Effector memory CD4-positive, alpha-beta T cell (primary cell): ENCODE results near the gene TEKT5.
"Not testable (repeated sequence)": the region's sequence is repeated elsewhere in the genome, so short reads cannot be mapped to it uniquely, and the experiment has no call there.

ENCODE experiments used
- DNase-seq, 3 donors: peaks; one replicate each; pipeline ENCODE4 v3.0.0-alpha.2; 2020
- H3K27ac ChIP-seq: 2 replicates; pipeline ENCODE4 v1.7.0; 2013; ENCODE audit warnings: mild to moderate bottlenecking, low read length, moderate library complexity; ENCODE audit not compliant: insufficient read depth, poor library complexity, severe bottlenecking
- H3K27me3 ChIP-seq: replicated peaks from 2 replicates; pipeline ENCODE4 v1.7.0; 2013; ENCODE audit warnings: mild to moderate bottlenecking, low read length; ENCODE audit not compliant: insufficient read depth, control insufficient read depth, poor library complexity, severe bottlenecking
- H3K36me3 ChIP-seq: 2 replicates; pipeline ENCODE4 v1.7.0; 2013; ENCODE audit warnings: mild to moderate bottlenecking, low read length, moderate library complexity; ENCODE audit not compliant: control insufficient read depth, insufficient read depth
- H3K4me1 ChIP-seq: 2 replicates; pipeline ENCODE4 v1.7.0; 2013; ENCODE audit warnings: low read length, mild to moderate bottlenecking; ENCODE audit not compliant: control insufficient read depth, insufficient read depth, poor library complexity, severe bottlenecking
- H3K4me3 ChIP-seq: 2 replicates; pipeline ENCODE4 v1.7.0; 2013; ENCODE audit warnings: low read length, low read depth, mild to moderate bottlenecking; ENCODE audit not compliant: insufficient read depth, poor library complexity, severe bottlenecking
- H3K9me3 ChIP-seq: 2 replicates; pipeline ENCODE4 v1.7.0; 2013; ENCODE audit warnings: mild to moderate bottlenecking, low read length, moderate library complexity; ENCODE audit not compliant: control insufficient read depth

Gene TEKT5

DNA sequence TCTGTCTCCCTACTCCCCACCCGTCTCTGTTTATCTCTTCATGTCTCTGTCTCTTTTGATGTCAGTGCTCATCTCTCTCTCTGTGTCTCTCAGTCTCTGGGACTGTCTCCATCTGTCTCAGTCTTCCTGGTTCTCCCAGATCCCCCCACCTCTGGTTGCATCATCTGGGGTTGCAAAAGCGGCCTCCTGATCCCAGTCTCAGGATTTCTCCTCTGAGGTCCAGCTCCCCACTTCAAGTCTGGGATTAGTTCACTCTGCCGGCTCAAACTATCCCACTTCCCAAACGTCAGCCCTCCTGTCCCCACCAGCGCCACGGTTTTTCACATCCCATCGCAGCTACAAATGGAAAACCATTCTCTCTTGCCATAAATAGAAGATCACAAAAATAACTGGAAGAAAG is 9.0 kb downstream of the TEKT5 start:
- Histone ChIP-seq H3K4me3 (no peak overlapping the region), H3K27me3 (no peaks in the 10 kb centered on the region), H3K36me3 (no peaks in the 10 kb centered on the region), H3K9me3 (no peaks in the 10 kb centered on the region), H3K27ac (no peak overlapping the region), H3K4me1 (no peaks in the 10 kb centered on the region)
- no peak for DNase-seq

DNA sequence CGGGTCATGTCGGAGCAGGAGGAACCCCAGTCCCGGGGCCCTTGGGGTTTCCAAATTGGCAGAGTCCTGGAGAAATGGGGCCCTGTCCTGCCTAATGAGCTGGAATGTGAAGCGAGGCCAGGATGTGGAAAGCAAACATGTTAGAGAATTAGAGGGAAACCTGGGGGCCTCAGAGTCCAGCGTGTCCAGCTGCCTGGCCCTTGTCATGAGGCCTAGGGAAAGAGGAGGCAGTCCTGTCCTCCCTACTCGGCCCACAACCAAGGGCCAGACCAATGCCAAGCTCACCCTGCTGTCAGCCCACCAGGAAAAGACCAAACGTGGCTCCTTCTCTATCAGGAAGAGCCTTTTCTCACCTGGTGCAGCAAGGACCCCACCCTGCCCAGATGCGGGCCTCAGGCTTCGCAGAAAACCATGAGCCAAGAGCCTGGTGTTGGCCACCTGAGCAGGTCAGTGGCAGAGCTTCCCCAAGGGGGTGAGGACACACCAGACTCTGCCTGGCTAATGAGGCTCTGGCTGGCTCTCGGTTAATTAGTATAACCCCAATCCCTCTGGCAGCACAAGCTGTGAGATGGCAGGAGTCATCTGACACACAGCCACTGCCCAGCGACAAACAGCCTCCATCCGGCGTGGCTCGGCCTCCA is 10.1 kb downstream of the TEKT5 start:
- Histone ChIP-seq H3K27me3 (no peaks in the 10 kb centered on the region), H3K36me3 (no peaks in the 10 kb centered on the region), H3K4me1 (no peaks in the 10 kb centered on the region), H3K27ac (no peak overlapping the region), H3K9me3 (no peaks in the 10 kb centered on the region), H3K4me3 (no peak overlapping the region)
- no peak for DNase-seq

DNA sequence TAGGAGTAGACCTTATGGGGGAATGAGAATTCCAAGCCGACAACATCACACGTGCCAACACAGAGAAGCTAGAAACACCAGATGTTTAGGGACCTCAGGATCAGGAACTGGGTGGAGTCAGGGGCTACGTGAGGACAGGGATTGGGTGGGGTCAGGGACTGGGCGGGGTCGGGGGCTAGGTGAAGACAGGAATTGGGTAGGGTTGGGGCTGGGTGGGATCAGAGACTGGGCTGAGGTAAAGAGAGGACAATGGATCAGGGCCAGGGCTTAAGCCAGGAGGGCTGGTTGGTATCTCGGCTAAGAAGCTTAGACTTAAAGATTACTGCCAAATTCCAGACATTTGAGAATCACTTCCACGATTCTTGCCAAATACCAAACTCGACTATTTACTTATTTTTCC is 11.6 kb downstream of the TEKT5 start:
- Histone ChIP-seq H3K4me1 (no peaks in the 10 kb centered on the region), H3K36me3 (no peaks in the 10 kb centered on the region), H3K27me3 (no peaks in the 10 kb centered on the region), H3K9me3 (no peaks in the 10 kb centered on the region), H3K27ac (no peak overlapping the region), H3K4me3 (no peak overlapping the region)
- no peak for DNase-seq

DNA sequence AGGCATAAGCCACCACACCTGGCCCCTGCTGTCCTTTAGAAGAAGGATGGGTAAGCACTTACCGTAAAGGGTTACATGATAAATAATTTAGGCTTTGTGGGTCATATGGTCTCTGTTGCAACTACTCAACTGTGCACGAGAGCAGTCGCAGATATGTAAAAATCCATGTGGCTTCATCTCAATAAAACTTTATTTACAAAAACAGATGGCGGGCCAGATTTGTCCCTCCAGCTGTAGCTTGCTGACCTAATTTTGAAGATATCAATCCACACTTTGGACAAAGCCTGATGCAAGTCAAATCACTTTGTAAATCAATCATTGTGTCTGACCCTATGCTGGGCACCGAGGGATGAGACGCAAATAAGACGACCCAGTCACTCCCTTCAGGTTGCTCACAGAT is 12.1 kb downstream of the TEKT5 start:
- DNase-seq = no peak
- no peak overlapping the region for H3K27ac ChIP-seq
- no peaks in the 10 kb centered on the region for H3K9me3 ChIP-seq
- no peaks in the 10 kb centered on the region for H3K4me1 ChIP-seq
- no peak overlapping the region for H3K4me3 ChIP-seq
- no peaks in the 10 kb centered on the region for H3K36me3 ChIP-seq
- no peaks in the 10 kb centered on the region for H3K27me3 ChIP-seq

DNA sequence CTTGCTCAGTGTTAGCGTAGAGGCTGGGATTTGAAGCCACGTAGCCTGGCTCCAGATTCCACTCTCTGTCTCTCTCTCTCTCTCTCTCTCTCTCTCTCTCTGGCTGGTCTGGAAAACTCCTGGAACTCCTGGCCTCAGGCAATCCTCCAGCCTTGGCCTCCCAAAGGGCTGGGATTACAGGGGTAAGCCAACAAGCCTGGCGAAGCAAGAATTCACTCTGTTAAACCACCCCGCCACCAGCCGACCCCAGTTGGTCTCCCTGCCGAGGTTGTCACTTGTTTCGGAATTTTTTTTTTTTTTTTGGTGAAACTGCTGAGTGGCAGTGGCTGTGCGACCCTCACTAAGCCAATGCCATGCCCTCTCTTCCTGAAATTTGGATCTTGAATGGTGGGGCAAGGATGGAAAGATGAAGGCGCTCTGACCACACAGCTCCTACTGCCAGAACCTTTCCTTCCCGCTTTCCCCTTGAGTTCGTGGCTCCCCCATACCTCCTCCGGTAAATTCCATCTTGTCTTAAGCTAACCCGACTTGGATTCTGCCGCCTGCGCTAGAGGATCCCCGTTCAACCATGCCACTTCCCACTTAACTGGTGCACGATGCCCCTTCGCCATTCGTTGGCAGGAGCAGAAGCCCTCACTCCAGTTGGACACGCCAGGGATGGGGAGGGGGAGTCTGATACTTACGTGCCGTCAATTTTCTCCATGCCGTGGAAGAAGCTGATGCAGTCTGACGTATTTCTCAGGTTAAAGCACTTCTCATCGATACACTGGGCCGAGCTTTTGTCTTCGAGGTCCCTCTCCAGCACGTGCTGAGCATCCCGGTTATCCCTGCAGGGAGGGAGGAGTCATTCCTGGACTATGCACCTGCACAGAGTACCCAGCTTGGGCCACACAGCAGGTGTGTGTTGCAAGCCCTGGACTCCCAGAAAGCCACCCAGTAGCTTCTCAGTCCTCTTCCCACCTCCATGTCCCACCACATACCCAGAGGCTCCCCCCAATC is 13.1 kb downstream of the TEKT5 start:
- Histone ChIP-seq H3K36me3 (no peaks in the 10 kb centered on the region), H3K4me1 (no peaks in the 10 kb centered on the region), H3K4me3 (no peak overlapping the region), H3K27me3 (no peaks in the 10 kb centered on the region), H3K27ac (no peak overlapping the region), H3K9me3 (no peaks in the 10 kb centered on the region)
- DNase-seq = no peak

DNA sequence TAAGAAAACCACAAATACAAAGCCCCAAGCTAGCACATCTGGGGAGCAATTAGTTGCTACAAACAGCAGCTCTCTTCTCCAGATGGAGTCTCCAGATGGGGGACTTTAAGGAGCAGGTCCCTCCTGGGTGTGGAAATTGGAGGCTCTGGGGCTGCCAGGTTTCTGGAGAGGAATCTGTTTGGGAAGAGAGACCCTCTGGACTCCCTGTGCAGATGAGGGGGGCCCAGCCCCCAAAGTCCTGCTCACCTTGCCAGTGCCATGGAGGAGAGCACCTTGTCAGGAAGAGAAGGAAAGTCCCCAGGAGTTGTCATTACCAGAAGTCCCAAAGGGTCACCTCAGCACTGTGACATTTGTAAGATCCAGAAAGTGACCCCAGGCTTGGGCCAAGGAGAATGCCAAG is 14.8 kb downstream of the TEKT5 start:
- Histone ChIP-seq H3K4me3 (no peak overlapping the region), H3K27me3 (no peaks in the 10 kb centered on the region), H3K36me3 (no peaks in the 10 kb centered on the region), H3K4me1 (no peaks in the 10 kb centered on the region), H3K27ac (no peak overlapping the region), H3K9me3 (no peaks in the 10 kb centered on the region)
- no peak for DNase-seq

DNA sequence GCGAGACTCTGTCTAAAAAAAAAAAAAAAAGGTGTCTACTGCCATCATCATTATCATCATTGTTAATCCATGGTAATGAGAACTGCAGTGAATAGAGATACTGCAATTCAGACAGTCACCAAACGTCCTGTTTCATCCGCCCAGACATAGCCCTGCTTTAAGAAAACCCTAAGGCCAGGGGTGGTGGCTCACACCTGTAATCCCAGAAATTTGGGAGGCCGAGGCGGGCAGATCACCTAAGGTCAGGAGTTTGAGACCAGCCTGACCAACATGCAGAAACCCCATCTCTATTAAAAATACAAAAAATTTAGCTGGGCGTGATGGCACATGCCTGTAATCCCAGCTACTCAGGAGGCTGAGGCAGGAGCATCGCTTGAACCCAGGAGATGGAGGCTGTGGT is 15.3 kb downstream of the TEKT5 start:
- not testable (repeated sequence) for H3K9me3 ChIP-seq, H3K36me3 ChIP-seq, H3K4me3 ChIP-seq, H3K4me1 ChIP-seq, DNase-seq, H3K27ac ChIP-seq, H3K27me3 ChIP-seq

DNA sequence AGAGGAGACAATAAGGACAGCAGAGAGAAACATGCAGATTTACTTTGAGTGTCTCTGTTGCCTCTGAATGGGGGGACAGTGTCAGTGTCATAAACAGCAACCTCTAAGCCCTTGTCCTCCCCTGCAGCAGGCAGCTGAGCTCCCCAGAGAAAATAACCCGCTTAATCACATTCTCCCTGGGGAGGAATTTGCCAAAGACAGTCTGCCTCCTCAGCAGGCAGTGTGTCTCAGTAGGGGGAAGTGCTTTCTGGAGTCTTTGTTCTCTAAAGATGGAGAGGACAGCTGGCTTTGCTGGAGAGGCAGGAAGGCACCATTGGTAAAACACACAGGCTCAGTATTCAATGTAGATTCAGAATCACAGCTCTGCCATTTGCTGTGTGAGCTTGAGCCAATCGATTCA is 16.1 kb downstream of the TEKT5 start:
- Histone ChIP-seq H3K4me1 (no peaks in the 10 kb centered on the region), H3K36me3 (no peaks in the 10 kb centered on the region), H3K27me3 (no peaks in the 10 kb centered on the region), H3K4me3 (no peak overlapping the region), H3K27ac (no peak overlapping the region), H3K9me3 (no peaks in the 10 kb centered on the region)
- no peak for DNase-seq

DNA sequence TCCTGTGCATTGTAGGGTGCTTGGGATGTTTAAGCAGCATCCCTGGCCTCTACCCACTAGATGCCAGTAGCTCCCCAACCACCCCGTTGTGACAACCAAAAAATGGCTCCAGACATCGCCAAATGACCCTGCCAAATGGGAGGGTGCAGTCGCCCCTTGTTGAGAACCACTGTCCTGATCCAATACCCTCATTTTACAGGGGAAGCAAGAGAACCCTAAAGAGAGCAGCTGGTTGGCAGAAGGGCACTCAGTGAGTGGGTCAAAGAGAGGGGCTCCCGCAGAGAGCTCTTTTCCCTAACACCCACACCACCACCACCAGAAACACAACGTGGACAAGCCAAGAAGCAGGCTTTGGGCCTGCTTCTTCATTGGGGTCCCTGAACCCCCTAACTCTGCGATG is 18.4 kb downstream of the TEKT5 start:
- H3K4me3 ChIP-seq = no peak overlapping the region
- no peak for DNase-seq
- H3K27me3 ChIP-seq = no peaks in the 10 kb centered on the region
- H3K27ac ChIP-seq = no peak overlapping the region
- no peaks in the 10 kb centered on the region for H3K9me3 ChIP-seq
- H3K36me3 ChIP-seq = no peaks in the 10 kb centered on the region
- H3K4me1 ChIP-seq = no peaks in the 10 kb centered on the region

DNA sequence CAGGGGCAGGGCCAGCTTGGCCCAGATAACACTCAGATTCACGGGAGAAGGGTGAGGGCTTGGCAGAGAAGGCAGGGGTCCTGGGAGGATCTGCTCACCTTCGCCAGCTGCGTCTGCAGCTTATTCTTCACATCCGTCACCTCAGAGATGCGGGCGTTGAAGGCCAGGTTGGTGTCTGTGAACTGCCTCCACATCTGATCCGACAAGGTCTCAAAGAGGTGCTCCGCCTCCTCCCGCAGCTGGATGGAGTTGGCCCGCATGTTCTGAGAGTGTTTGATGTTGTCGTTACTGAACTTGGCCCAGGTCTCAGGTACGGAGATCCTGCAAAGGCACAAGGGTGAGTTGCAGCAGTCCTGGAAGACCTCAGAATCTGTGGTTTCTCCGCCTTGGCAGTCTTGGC is 18.9 kb downstream of the TEKT5 start:
- Histone ChIP-seq H3K27ac (no peak overlapping the region), H3K4me3 (no peak overlapping the region), H3K36me3 (no peaks in the 10 kb centered on the region), H3K4me1 (no peaks in the 10 kb centered on the region), H3K27me3 (no peaks in the 10 kb centered on the region), H3K9me3 (no peaks in the 10 kb centered on the region)
- no peak for DNase-seq
